ENCODE results near the gene ENG. TPM values are rescaled to one million over a fixed set of nuclear protein-coding genes. Genes with fewer than 3 reads are reported as not detected.

Gene ENG
- total RNA-seq, 1 experiment from 2014 or later: 25.1 TPM

GRCh38 chr9:127805620-127806019 is 48.8 kb downstream of the ENG start:
- H3K9me3 ChIP-seq (ENCODE audit: control insufficient read depth, insufficient read depth, low read depth, low read length): no peaks in the 10 kb centered on the region
- no peaks in the 10 kb centered on the region for H3K27me3 ChIP-seq (ENCODE audit: control insufficient read depth, insufficient read depth, low read length)
- ChIA-PET CTCF (interaction anchor here (0.6 kb wide), 1 partner anchor 19 kb away, joined by 4 read pairs; no protein-coding TSS in a partner anchor), POLR2A (interaction anchor here (0.6 kb wide), 1 partner anchor 35 kb away, joined by 4 read pairs; no protein-coding TSS in a partner anchor)
- no peak overlapping the region for H3K27ac ChIP-seq (ENCODE audit: low read length)
- in situ Hi-C loops (cut with HindIII; ENCODE audit: low pct_unique_long_range_greater_than_20kb, low sequenced_read_pairs) (no loop called here), intact Hi-C loops (cut with micrococcal nuclease; ENCODE audit: unreplicated experiment) (loop anchor here (10.0 kb wide), 1 partner anchor 69 kb away; the partner anchor contains the start of gene AK1)
- no peaks in the 10 kb centered on the region for H3K36me3 ChIP-seq (ENCODE audit: control insufficient read depth, insufficient read depth, low read length)
- BruUV-seq (replicated peaks): TSS peak; percentile 85
- no peak for DNase-seq (ENCODE audit: low read depth, low spot score)
- no peak for TF ChIP-seq SIN3A (IDR thresholded peaks at IDR 0.05; ENCODE audit: borderline replicate concordance, insufficient read depth, low read depth, low read length)
- ATAC-seq: no peak
- H3K4me1 ChIP-seq (ENCODE audit: control insufficient read depth, insufficient read depth, low read length): peaks cover 12% of the 10 kb centered on the region
- no peak overlapping the region for H3K4me3 ChIP-seq (ENCODE audit: low read depth in 2 of 2, low read length in 2 of 2)

GRCh38 chr9:127803507-127804352 is 50.7 kb downstream of the ENG start:
- DNase-seq (ENCODE audit: low read depth, low spot score) (no peak), ATAC-seq (0 out of 2 replicates have a peak, but pooled peaks have one; percentile 23)
- in situ Hi-C loops (cut with HindIII; ENCODE audit: low pct_unique_long_range_greater_than_20kb, low sequenced_read_pairs): no loop called here
- BruUV-seq (replicated peaks): TSS peak; percentile 81
- H3K36me3 ChIP-seq (ENCODE audit: control insufficient read depth, insufficient read depth, low read length): no peaks in the 10 kb centered on the region
- peaks cover 12% of the 10 kb centered on the region for H3K4me1 ChIP-seq (ENCODE audit: control insufficient read depth, insufficient read depth, low read length)
- ChIA-PET POLR2A (interaction anchor here (0.6 kb wide), 1 partner anchor 69 kb away, joined by 3 read pairs; the partner anchor contains the start of gene TOR2A), CTCF (no interaction called here)
- peak overlapping the region; percentile 91 for H3K27ac ChIP-seq (ENCODE audit: low read length)
- peak overlapping the region; percentile 80 to 81 for H3K4me3 ChIP-seq (ENCODE audit: low read depth in 2 of 2, low read length in 2 of 2)
- intact Hi-C loops (cut with micrococcal nuclease; ENCODE audit: unreplicated experiment): loop anchor here (10.0 kb wide), 1 partner anchor 71 kb away; the partner anchor contains the start of gene AK1
- H3K27me3 ChIP-seq (ENCODE audit: control insufficient read depth, insufficient read depth, low read length): no peaks in the 10 kb centered on the region
- H3K9me3 ChIP-seq (ENCODE audit: control insufficient read depth, insufficient read depth, low read depth, low read length): no peaks in the 10 kb centered on the region
- TF ChIP-seq REST (IDR thresholded peaks at IDR 0.05; ENCODE audit: insufficient read depth in 1 of 2, low read depth in 2 of 2, low read length in 1 of 2) (no peak), POLR2AphosphoS5 (IDR thresholded peaks at IDR 0.05; ENCODE audit: low read depth, low read length) (no peak), TCF7L2 (IDR thresholded peaks at IDR 0.05; ENCODE audit: low read depth, low read length) (no peak), CTCF (IDR thresholded peaks at IDR 0.05) (no peak), SIN3A (IDR thresholded peaks at IDR 0.05; ENCODE audit: borderline replicate concordance, insufficient read depth, low read depth, low read length) (no peak)
